Nephron (organoid): ENCODE data around the gene PPP2R2D.
A peak's percentile ranks its signal among the peaks of the same experiment; 100 is the strongest.
"Not testable (repeated sequence)": the region's sequence is repeated elsewhere in the genome, so short reads cannot be mapped to it uniquely, and the experiment has no call there.

ENCODE experiments used
- H3K27ac Mint-ChIP-seq, 3 experiments: 2 replicates each; pipeline ENCODE4 v1.8.0; 2020; ENCODE audit warnings: mixed read lengths in 3 of 3, mild to moderate bottlenecking in 2 of 3, moderate library complexity in 1 of 3
- H3K27me3 Mint-ChIP-seq: 2 replicates; pipeline ENCODE4 v1.8.0; 2021; ENCODE audit warnings: low read depth, mild to moderate bottlenecking, moderate library complexity, mixed read lengths
- H3K36me3 Mint-ChIP-seq: 2 replicates; pipeline ENCODE4 v1.8.0; 2020; ENCODE audit warnings: low read depth, mixed read lengths
- H3K4me1 Mint-ChIP-seq: 2 replicates; pipeline ENCODE4 v1.8.0; 2020; ENCODE audit warnings: mixed read lengths
- H3K4me3 Mint-ChIP-seq, 3 experiments: 2 replicates each; pipeline ENCODE4 v1.8.0; 2020; ENCODE audit warnings: mild to moderate bottlenecking in 3 of 3, mixed read lengths in 3 of 3, moderate library complexity in 2 of 3
- H3K9me3 Mint-ChIP-seq: 2 replicates; pipeline ENCODE4 v1.8.0; 2020; ENCODE audit warnings: mixed read lengths
- CTCF ChIP-seq, 3 experiments: fragments of 200-600 bp; sonication (generic); IDR thresholded peaks; one replicate each; pipeline ENCODE4 v1.5.0; 2021; ENCODE audit warnings: antibody characterized with exemption in 3 of 3; ENCODE audit not compliant: unreplicated experiment in 3 of 3

PPP2R2D gene

GRCh38 chr10:131882590-131883451 lies 18.0 kb upstream of the PPP2R2D start:
- no peak overlapping the region for H3K27ac Mint-ChIP-seq
- peaks cover 20% of the 10 kb centered on the region for H3K27me3 Mint-ChIP-seq
- no peak for TF ChIP-seq CTCF (IDR thresholded peaks at IDR 0.05; ENCODE audit: unreplicated experiment in 3 of 3)

GRCh38 chr10:131883621-131884393 lies 17.0 kb upstream of the PPP2R2D start:
- H3K27me3 Mint-ChIP-seq, result peaks cover 16% of the 10 kb centered on the region
- H3K9me3 Mint-ChIP-seq, H3K27ac Mint-ChIP-seq, H3K36me3 Mint-ChIP-seq, H3K4me1 Mint-ChIP-seq, H3K4me3 Mint-ChIP-seq: not testable (repeated sequence)

More at GRCh38 chr10:131882590-131883451, 18.0 kb upstream of the PPP2R2D start:
- no peak overlapping the region for H3K4me3 Mint-ChIP-seq
- H3K4me1 Mint-ChIP-seq, result no peaks in the 10 kb centered on the region
- peaks cover 14% of the 10 kb centered on the region for H3K9me3 Mint-ChIP-seq
- H3K36me3 Mint-ChIP-seq, result no peaks in the 10 kb centered on the region

- no peaks in the 10 kb centered on the region for H3K4me1 Mint-ChIP-seq
- no peak overlapping the region for H3K4me3 Mint-ChIP-seq
- peaks cover 10% of the 10 kb centered on the region for H3K9me3 Mint-ChIP-seq
- H3K36me3 Mint-ChIP-seq, result no peaks in the 10 kb centered on the region
- no peak overlapping the region for H3K27ac Mint-ChIP-seq
- peaks cover 7% of the 10 kb centered on the region for H3K27me3 Mint-ChIP-seq
- peak; percentile 79 to 92 (median 89) for TF ChIP-seq CTCF (IDR thresholded peaks at IDR 0.05; ENCODE audit: unreplicated experiment in 3 of 3)
These were observed 15.2 kb upstream of the PPP2R2D start for GRCh38 chr10:131885391-131886165.

GRCh38 chr10:131886237-131886636 lies 14.6 kb upstream of the PPP2R2D start:
- Mint-ChIP-seq H3K27ac (no peak overlapping the region), H3K36me3 (no peaks in the 10 kb centered on the region), H3K9me3 (peaks cover 5% of the 10 kb centered on the region), H3K4me3 (no peak overlapping the region), H3K4me1 (no peaks in the 10 kb centered on the region), H3K27me3 (peaks cover 5% of the 10 kb centered on the region)
- TF ChIP-seq CTCF (IDR thresholded peaks at IDR 0.05; ENCODE audit: unreplicated experiment in 3 of 3), result no peak

GRCh38 chr10:131888186-131888604 lies 12.6 kb upstream of the PPP2R2D start:
- peaks cover 4% of the 10 kb centered on the region for H3K9me3 Mint-ChIP-seq
- H3K36me3 Mint-ChIP-seq, result no peaks in the 10 kb centered on the region
- H3K4me3 Mint-ChIP-seq, result no peak overlapping the region
- no peak overlapping the region for H3K27ac Mint-ChIP-seq
- no peak for TF ChIP-seq CTCF (IDR thresholded peaks at IDR 0.05; ENCODE audit: unreplicated experiment in 3 of 3)
- H3K4me1 Mint-ChIP-seq, result no peaks in the 10 kb centered on the region
- H3K27me3 Mint-ChIP-seq, result peaks cover 23% of the 10 kb centered on the region

GRCh38 chr10:131889755-131890154 lies 11.1 kb upstream of the PPP2R2D start:
- TF ChIP-seq CTCF (IDR thresholded peaks at IDR 0.05; ENCODE audit: unreplicated experiment in 3 of 3), result no peak
- Mint-ChIP-seq H3K36me3 (no peaks in the 10 kb centered on the region), H3K27ac (no peak overlapping the region), H3K4me3 (no peak overlapping the region), H3K4me1 (no peaks in the 10 kb centered on the region), H3K9me3 (no peaks in the 10 kb centered on the region), H3K27me3 (peaks cover 33% of the 10 kb centered on the region)
